ENCODE results near the gene ZSWIM6. TPM values are rescaled to one million over a fixed set of nuclear protein-coding genes. Genes with fewer than 3 reads are reported as not detected.

The ZSWIM6 gene
- total RNA-seq, 4 donors from 2014 or later = 9.2 to 15.3 (median 11.9) TPM

GRCh38 chr5:61587125-61587524, 255.1 kb downstream of the ZSWIM6 start:
- TF ChIP-seq, protein P1, sequence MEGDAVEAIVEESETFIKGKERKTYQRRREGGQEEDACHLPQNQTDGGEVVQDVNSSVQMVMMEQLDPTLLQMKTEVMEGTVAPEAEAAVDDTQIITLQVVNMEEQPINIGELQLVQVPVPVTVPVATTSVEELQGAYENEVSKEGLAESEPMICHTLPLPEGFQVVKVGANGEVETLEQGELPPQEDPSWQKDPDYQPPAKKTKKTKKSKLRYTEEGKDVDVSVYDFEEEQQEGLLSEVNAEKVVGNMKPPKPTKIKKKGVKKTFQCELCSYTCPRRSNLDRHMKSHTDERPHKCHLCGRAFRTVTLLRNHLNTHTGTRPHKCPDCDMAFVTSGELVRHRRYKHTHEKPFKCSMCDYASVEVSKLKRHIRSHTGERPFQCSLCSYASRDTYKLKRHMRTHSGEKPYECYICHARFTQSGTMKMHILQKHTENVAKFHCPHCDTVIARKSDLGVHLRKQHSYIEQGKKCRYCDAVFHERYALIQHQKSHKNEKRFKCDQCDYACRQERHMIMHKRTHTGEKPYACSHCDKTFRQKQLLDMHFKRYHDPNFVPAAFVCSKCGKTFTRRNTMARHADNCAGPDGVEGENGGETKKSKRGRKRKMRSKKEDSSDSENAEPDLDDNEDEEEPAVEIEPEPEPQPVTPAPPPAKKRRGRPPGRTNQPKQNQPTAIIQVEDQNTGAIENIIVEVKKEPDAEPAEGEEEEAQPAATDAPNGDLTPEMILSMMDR (IDR thresholded peaks at IDR 0.05; ENCODE audit: low read depth) = no peak

DNA sequence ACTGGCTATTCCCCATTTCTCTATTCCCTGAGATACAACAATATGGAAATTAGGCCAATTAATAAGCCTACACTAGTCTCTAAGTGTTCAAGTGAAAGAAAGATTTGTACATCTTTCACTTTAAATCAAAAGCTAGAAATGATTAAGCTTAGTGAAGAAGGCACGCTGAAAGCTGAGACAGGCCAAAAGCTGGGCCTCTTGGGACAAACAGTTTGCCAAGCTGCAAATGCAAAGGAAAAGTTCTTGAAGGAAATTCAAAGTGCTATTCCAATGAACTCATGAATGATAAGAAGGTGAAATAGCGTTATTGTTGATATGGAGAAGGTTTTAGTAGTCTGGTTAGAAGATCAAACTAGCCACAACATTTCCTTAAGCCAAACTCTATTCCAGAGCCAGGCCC, 256.2 kb downstream of the ZSWIM6 start:
- TF ChIP-seq, protein P1 (IDR thresholded peaks at IDR 0.05; ENCODE audit: low read depth) = no peak

DNA sequence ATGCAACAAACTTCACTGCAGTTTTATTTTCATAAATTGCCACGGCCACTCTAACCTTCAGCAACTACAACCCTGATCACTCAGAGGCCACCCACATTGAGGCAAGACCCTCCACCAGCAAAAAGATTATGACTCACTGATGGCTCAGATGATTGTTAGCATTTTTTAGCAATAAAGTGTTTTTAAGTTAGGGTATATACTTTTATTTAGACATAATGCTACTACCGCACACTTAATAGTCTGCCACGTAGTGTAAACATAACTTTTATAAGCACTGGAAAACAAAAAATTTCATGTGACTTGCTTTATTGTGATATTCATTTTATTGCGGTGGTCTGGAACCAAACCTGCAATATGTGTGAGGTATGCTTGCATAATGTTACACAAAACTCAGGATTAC, 257.9 kb downstream of the ZSWIM6 start:
- TF ChIP-seq, protein P1 (IDR thresholded peaks at IDR 0.05; ENCODE audit: low read depth) = no peak

DNA sequence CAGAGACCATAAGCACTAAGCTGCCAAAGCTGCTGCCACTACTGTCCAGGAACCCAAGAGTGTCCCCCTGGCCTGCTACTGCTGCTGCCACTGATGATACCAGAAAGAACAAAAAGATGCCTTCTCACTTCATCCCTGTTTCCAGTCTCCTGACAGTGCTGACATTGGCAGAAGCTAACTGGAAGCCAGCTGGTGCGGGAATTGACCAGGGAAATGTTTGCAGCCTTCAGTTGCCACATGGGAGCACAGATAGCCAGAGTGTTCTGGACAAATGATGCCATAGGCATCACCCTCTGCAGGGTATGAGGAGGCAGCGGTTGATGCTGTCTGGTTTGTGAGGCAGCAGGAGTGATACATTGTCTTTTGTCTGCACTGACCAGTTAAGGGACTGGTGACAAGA, 258.4 kb downstream of the ZSWIM6 start:
- TF ChIP-seq, protein P1 (IDR thresholded peaks at IDR 0.05; ENCODE audit: low read depth) = no peak

- TF ChIP-seq, protein P1 (IDR thresholded peaks at IDR 0.05; ENCODE audit: low read depth) = no peak
Measured at GRCh38 chr5:61591859-61592258, 259.8 kb downstream of the ZSWIM6 start.

GRCh38 chr5:61595426-61595825, 263.4 kb downstream of the ZSWIM6 start:
- TF ChIP-seq, protein P1 (IDR thresholded peaks at IDR 0.05; ENCODE audit: low read depth) = no peak

Other genes with a start within 250 kb of the ZSWIM6 start
- 10 to 100 TPM; 17.2 to 32.9 (median 24.8) TPM for gene SMIM15, start 169.8 kb upstream of the ZSWIM6 start, total RNA-seq